ENCODE data around the gene SPATA9.

SPATA9 gene

DNA sequence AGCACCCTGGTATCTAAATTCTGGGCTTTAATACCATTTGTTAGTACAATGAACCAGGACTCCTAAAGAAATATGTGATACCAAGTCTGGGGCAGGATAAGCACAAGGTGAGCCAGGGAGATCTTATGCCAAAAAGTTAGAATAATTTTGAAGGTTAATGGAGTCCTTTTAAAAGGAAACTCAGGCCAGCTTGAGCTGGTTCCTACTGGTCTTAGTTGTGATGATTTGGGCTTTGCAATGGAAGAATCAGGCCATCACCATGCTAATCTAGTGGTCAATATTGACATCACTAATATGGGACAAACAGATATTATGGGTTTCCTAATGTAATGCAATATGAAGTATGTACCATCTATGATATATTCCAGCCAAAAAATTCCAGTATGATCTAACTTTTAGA, 7.5 kb upstream of the SPATA9 start:
- H3K4me3 ChIP-seq (ENCODE audit: low read depth, low read length) = no peak overlapping the region
- DNase-seq (ENCODE audit: low read depth) = no peak
- TF ChIP-seq, protein P1, sequence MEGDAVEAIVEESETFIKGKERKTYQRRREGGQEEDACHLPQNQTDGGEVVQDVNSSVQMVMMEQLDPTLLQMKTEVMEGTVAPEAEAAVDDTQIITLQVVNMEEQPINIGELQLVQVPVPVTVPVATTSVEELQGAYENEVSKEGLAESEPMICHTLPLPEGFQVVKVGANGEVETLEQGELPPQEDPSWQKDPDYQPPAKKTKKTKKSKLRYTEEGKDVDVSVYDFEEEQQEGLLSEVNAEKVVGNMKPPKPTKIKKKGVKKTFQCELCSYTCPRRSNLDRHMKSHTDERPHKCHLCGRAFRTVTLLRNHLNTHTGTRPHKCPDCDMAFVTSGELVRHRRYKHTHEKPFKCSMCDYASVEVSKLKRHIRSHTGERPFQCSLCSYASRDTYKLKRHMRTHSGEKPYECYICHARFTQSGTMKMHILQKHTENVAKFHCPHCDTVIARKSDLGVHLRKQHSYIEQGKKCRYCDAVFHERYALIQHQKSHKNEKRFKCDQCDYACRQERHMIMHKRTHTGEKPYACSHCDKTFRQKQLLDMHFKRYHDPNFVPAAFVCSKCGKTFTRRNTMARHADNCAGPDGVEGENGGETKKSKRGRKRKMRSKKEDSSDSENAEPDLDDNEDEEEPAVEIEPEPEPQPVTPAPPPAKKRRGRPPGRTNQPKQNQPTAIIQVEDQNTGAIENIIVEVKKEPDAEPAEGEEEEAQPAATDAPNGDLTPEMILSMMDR (conservative IDR thresholded peaks at IDR 0.05; ENCODE audit: low read depth, low read length) = no peak

DNA sequence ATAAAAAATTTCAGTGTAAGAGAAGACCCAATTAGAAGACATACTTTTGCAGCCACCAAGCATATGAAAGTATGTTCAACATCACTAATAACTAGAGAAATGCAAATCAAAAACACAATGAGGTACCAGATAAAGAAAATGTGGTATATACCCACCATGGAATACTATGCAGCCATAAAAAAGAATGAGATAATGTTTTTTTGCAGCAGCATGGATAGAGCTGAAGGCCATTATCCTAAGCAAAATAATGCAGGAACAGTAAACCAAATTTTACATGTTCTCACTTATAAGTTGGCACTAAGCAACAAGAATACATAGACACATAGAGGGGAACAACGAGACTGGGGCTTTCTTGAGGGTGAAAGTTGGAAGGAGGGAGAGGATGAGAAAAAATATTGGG, 6.9 kb upstream of the SPATA9 start:
- H3K4me3 ChIP-seq (ENCODE audit: low read depth, low read length) = no peak overlapping the region
- DNase-seq (ENCODE audit: low read depth) = no peak
- TF ChIP-seq, protein P1 (conservative IDR thresholded peaks at IDR 0.05; ENCODE audit: low read depth, low read length) = no peak

DNA sequence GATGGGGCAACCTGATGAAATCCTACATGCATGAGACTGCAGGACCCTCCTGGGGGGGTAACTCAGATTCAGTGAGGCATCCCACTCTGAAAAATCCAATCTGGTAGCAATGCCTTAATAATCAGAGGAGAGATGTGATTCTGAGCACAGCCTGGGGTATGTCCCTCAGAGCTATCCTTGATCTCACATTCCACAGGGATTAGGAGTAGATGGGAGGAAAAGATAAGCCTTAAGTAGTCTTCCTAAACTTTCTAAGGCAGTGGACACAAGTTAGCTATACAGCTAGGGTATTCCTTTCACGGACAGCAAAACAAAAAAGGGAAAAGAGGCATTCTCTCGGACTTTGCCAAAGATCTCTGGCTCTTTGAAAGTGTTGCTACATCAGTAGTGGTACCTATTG, 3.9 kb upstream of the SPATA9 start:
- no peak overlapping the region for H3K4me3 ChIP-seq (ENCODE audit: low read depth, low read length)
- TF ChIP-seq, protein P1 (conservative IDR thresholded peaks at IDR 0.05; ENCODE audit: low read depth, low read length) = no peak
- no peak for DNase-seq (ENCODE audit: low read depth)

DNA sequence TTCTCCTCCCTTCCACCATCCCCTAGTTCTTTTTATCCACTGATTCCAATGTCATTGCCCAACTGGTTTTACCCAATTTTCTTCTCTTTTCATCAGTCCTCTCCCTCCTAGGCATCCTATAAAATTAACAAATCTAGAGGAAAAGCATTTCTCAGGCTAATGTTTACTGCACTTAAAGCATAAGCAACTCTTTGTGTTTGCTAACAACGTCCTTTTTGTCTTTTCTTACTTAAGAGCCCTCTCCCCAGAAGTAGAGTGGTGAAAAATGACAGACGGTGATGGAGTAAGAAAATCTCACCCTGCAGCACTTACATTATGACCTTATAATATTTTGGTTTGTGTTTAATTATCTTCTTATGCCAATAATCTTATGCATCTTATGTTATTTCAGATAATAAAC, 1.6 kb upstream of the SPATA9 start:
- TF ChIP-seq, protein P1 (conservative IDR thresholded peaks at IDR 0.05; ENCODE audit: low read depth, low read length) = no peak
- DNase-seq (ENCODE audit: low read depth) = no peak
- H3K4me3 ChIP-seq (ENCODE audit: low read depth, low read length) = no peak overlapping the region

DNA sequence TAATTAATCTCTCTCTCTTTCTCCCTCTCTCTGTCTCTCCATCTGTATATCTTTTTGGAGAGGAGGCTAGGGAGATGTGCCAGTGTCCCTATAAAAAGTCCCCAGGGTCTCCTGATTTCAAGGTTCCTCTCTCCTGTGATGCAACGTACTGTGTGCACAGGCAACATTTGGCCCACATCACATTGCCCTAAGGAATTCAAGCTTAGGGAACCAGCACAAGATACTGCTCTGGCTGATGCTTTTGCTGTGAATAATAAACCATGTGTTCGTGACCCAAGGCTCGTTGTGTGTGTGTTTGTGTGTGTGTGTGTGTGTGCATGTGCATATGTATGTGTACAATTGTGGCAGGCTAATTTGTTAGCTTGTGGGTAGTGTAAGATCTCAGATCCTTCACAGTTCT, 9.7 kb downstream of the SPATA9 start:
- TF ChIP-seq, protein P1 (conservative IDR thresholded peaks at IDR 0.05; ENCODE audit: low read depth, low read length) = no peak
- peak; percentile 76 for DNase-seq (ENCODE audit: low read depth)

DNA sequence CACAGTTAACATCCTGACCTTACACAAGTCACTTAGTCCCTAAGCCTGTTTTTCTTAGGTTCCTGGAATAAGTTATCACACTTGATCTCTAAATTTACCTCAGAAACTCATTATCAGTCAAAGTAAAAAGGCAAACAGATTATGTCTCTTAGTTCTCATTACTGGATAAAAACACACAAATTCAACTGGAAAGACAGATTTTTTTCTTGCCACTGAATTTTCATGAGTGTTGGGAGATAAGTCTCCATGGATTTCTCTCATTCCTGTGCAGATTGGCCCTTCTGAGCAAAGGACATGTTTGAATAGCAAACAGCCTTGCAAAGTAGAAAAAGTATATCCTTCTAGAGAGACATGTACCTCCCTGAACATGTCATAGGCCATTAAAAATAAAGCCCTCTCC, 10.2 kb downstream of the SPATA9 start:
- TF ChIP-seq, protein P1 (conservative IDR thresholded peaks at IDR 0.05; ENCODE audit: low read depth, low read length) = no peak

More for the DNA sequence above, 9.7 kb downstream of the SPATA9 start:
- H3K4me3 ChIP-seq (ENCODE audit: low read depth, low read length) = no peak overlapping the region

DNA sequence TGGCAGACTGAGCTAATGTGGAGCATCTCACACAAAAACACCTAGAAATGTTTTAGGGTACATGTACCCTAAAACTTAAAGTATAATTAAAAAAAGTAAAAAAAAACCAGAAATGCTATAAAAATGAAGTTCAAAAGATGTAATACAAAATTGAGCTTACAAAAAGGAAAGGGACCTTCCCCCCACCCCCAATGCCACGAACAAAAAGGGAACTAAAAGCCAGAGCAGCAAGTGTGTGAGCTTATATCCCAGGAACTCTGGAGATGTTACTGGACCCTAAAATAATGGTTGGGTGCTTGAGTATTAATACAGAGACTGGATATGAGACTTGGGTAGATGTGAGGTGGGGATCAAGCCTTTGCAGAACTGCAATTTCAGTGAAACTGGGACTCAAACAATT, 11.0 kb downstream of the SPATA9 start:
- no peak for DNase-seq (ENCODE audit: low read depth)
- TF ChIP-seq, protein P1 (conservative IDR thresholded peaks at IDR 0.05; ENCODE audit: low read depth, low read length) = no peak
- no peak overlapping the region for H3K4me3 ChIP-seq (ENCODE audit: low read depth, low read length)

More for the DNA sequence above, 10.2 kb downstream of the SPATA9 start:
- DNase-seq (ENCODE audit: low read depth) = no peak
- H3K4me3 ChIP-seq (ENCODE audit: low read depth, low read length) = no peak overlapping the region

Measured in choroid plexus epithelial cell (primary cell).